GM23338 (cell line): ENCODE data around the gene SIK2. TPM values are rescaled to one million over a fixed set of nuclear protein-coding genes. Genes with fewer than 3 reads are reported as not detected.

Source experiments
- ATAC-seq: fragments of 200-7000 bp; cut with Tn5 transposase; 3 replicates; pipeline ENCODE4 v1.9.1; 2020
- DNase-seq: peaks from one replicate; pipeline ENCODE4 v3.0.0-alpha.2; 2015; ENCODE audit warnings: low spot score
- H2AFZ ChIP-seq: fragments of 200-600 bp; sonication (generic); 2 replicates; pipeline ENCODE4 v1.8.0; 2016; ENCODE audit warnings: antibody characterized with exemption, mild to moderate bottlenecking, moderate library complexity
- H3F3A ChIP-seq: fragments of 200-600 bp; sonication (generic); replicated peaks from 2 replicates; pipeline ENCODE4 v1.8.0; 2017; ENCODE audit warnings: antibody characterized with exemption, mixed run types, low read depth
- H3K27ac ChIP-seq: fragments of 200-600 bp; sonication (generic); 2 replicates; pipeline ENCODE4 v1.6.1; 2016; ENCODE audit warnings: low read depth
- H3K27me3 ChIP-seq: fragments of 200-600 bp; sonication (generic); 2 replicates; pipeline ENCODE4 v1.8.0; 2016; ENCODE audit warnings: mild to moderate bottlenecking, mixed run types, moderate library complexity; ENCODE audit not compliant: insufficient read depth
- H3K36me3 ChIP-seq: fragments of 200-600 bp; sonication (generic); 2 replicates; pipeline ENCODE4 v1.8.0; 2016; ENCODE audit warnings: mild to moderate bottlenecking; ENCODE audit not compliant: insufficient read depth
- H3K4me1 ChIP-seq: fragments of 200-600 bp; sonication (generic); 2 replicates; pipeline ENCODE4 v1.8.0; 2016; ENCODE audit warnings: mild to moderate bottlenecking, moderate library complexity; ENCODE audit not compliant: insufficient read depth
- H3K4me2 ChIP-seq: fragments of 200-600 bp; sonication (generic); 2 replicates; pipeline ENCODE4 v1.7.1; 2017; ENCODE audit warnings: mixed run types
- H3K4me3 ChIP-seq: fragments of 200-600 bp; sonication (generic); 2 replicates; pipeline ENCODE4 v1.6.1; 2016; ENCODE audit warnings: mixed run types
- H3K79me2 ChIP-seq: fragments of 200-600 bp; sonication (generic); replicated peaks from 2 replicates; pipeline ENCODE4 v1.8.0; 2017; ENCODE audit warnings: mild to moderate bottlenecking; ENCODE audit not compliant: insufficient read depth
- H3K9me2 ChIP-seq: fragments of 200-600 bp; sonication (generic); 2 replicates; pipeline ENCODE4 v1.8.0; 2017; ENCODE audit not compliant: insufficient read depth
- H4K20me1 ChIP-seq: fragments of 200-600 bp; sonication (generic); replicated peaks from 2 replicates; pipeline ENCODE4 v1.8.0; 2017; ENCODE audit warnings: mild to moderate bottlenecking; ENCODE audit not compliant: insufficient read depth
- H3K27ac Mint-ChIP-seq: 2 replicates; pipeline ENCODE4 v1.8.0; 2020; ENCODE audit warnings: inconsistent platforms, mild to moderate bottlenecking, moderate library complexity, mixed read lengths
- H3K27me3 Mint-ChIP-seq: 3 replicates; pipeline ENCODE4 v1.8.0; 2022; ENCODE audit warnings: low read depth, mild to moderate bottlenecking, moderate library complexity, mixed read lengths, inconsistent platforms; ENCODE audit not compliant: insufficient read depth, poor library complexity
- H3K36me3 Mint-ChIP-seq: 3 replicates; pipeline ENCODE4 v1.8.0; 2021; ENCODE audit warnings: low read depth, mild to moderate bottlenecking, inconsistent platforms, moderate library complexity, mixed read lengths
- H3K4me1 Mint-ChIP-seq: 3 replicates; pipeline ENCODE4 v1.8.0; 2020; ENCODE audit warnings: mild to moderate bottlenecking, inconsistent platforms, mixed read lengths
- H3K4me3 Mint-ChIP-seq: 3 replicates; pipeline ENCODE4 v1.8.0; 2021; ENCODE audit warnings: moderate library complexity, mild to moderate bottlenecking, inconsistent platforms, mixed read lengths
- H3K9me3 Mint-ChIP-seq: 3 replicates; pipeline ENCODE4 v1.8.0; 2020; ENCODE audit warnings: moderate library complexity, mild to moderate bottlenecking, inconsistent platforms, mixed read lengths
- CREB1 ChIP-seq: fragments of 250-450 bp; sonication (Bioruptor Pico); IDR thresholded peaks from 2 replicates; pipeline ENCODE4 v1.5.0; 2020; ENCODE audit warnings: low read depth, mild to moderate bottlenecking, moderate library complexity
- ETS1 ChIP-seq: IDR thresholded peaks from 2 replicates; pipeline ENCODE4 v1.6.1; 2016; ENCODE audit warnings: antibody characterized with exemption
- EZH2 ChIP-seq: fragments of 200-600 bp; sonication (generic); IDR thresholded peaks from one replicate; pipeline ENCODE4 v1.8.0; 2017; ENCODE audit warnings: antibody characterized with exemption, mild to moderate bottlenecking, low read depth; ENCODE audit not compliant: unreplicated experiment
- EZH2phosphoT487 ChIP-seq: fragments of 200-600 bp; sonication (generic); IDR thresholded peaks from one replicate; pipeline ENCODE4 v1.8.1; 2018; ENCODE audit warnings: antibody characterized with exemption; ENCODE audit not compliant: unreplicated experiment
- JUNB ChIP-seq: IDR thresholded peaks from one replicate; pipeline ENCODE4 v1.6.1; 2016; ENCODE audit warnings: antibody characterized with exemption; ENCODE audit not compliant: unreplicated experiment
- NANOG ChIP-seq: IDR thresholded peaks from 2 replicates; pipeline ENCODE4 v1.6.1; 2016; ENCODE audit warnings: antibody characterized with exemption, borderline replicate concordance
- POLR2AphosphoS5 ChIP-seq: IDR thresholded peaks from 2 replicates; pipeline ENCODE4 v1.6.1; 2016; ENCODE audit warnings: antibody characterized with exemption, low read depth
- STAT1 ChIP-seq: IDR thresholded peaks from one replicate; pipeline ENCODE4 v1.6.1; 2016; ENCODE audit warnings: antibody characterized with exemption; ENCODE audit not compliant: unreplicated experiment
- ZNF114 ChIP-seq: fragments of 250-450 bp; sonication (Bioruptor Pico); IDR thresholded peaks from 2 replicates; pipeline ENCODE4 v1.5.0; 2020; ENCODE audit warnings: mild to moderate bottlenecking, moderate library complexity
- ZNF331 ChIP-seq: fragments of 250-450 bp; sonication (Bioruptor Pico); IDR thresholded peaks from 2 replicates; pipeline ENCODE4 v1.5.0; 2020; ENCODE audit warnings: low read depth, mild to moderate bottlenecking, moderate library complexity
- ZNF462 ChIP-seq: fragments of 250-450 bp; sonication (Bioruptor Pico); IDR thresholded peaks from 2 replicates; pipeline ENCODE4 v1.5.0; 2020; ENCODE audit warnings: mild to moderate bottlenecking, moderate library complexity
- polyA plus RNA-seq: library from polyadenylated mRNA; unstranded; fragments of >200 nt; fragmentation: Nextera tagmentation; extraction: Ambion mirVana; gene quantifications from 2 replicates; pipeline ENCODE4 v1.2.1, GENCODE V29; 2016
- total RNA-seq: library from RNA; depleted of rRNA; stranded (reverse); fragments of >200 nt; shearing (Covaris generic); gene quantifications from 2 replicates; pipeline ENCODE4 v1.2.3, GENCODE V29; 2014
- TF ChIP-seq, protein P1 (sequence below), 2 experiments: fragments of 200-600 bp in 1 of 2; sonication (generic) in 1 of 2; conservative IDR thresholded peaks; 2 replicates each; pipeline versions ENCODE4 v1.5.1 to v1.6.1; 2016 to 2017; ENCODE audit warnings: antibody characterized with exemption in 2 of 2, low read depth in 2 of 2, mild to moderate bottlenecking in 2 of 2, moderate library complexity in 1 of 2

The SIK2 gene
- total and polyA plus RNA-seq, 2 experiments from 2014 or later = 2.3 to 6.7 TPM

- TF ChIP-seq, protein P1, sequence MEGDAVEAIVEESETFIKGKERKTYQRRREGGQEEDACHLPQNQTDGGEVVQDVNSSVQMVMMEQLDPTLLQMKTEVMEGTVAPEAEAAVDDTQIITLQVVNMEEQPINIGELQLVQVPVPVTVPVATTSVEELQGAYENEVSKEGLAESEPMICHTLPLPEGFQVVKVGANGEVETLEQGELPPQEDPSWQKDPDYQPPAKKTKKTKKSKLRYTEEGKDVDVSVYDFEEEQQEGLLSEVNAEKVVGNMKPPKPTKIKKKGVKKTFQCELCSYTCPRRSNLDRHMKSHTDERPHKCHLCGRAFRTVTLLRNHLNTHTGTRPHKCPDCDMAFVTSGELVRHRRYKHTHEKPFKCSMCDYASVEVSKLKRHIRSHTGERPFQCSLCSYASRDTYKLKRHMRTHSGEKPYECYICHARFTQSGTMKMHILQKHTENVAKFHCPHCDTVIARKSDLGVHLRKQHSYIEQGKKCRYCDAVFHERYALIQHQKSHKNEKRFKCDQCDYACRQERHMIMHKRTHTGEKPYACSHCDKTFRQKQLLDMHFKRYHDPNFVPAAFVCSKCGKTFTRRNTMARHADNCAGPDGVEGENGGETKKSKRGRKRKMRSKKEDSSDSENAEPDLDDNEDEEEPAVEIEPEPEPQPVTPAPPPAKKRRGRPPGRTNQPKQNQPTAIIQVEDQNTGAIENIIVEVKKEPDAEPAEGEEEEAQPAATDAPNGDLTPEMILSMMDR (conservative IDR thresholded peaks at IDR 0.05; ENCODE audit: low read depth in 2 of 2) = no peak
- no peak for TF ChIP-seq ZNF462 (CRISPR knock-in tag)
- no peak for TF ChIP-seq POLR2AphosphoS5
- TF ChIP-seq ZNF114 (CRISPR knock-in tag) = no peak
- no peak for TF ChIP-seq NANOG
- TF ChIP-seq JUNB = no peak
- TF ChIP-seq ZNF331 = no peak
These were observed 137.1 kb downstream of the SIK2 start (continued) for GRCh38 chr11:111739299-111739698.

GRCh38 chr11:111741751-111742150 lies 139.5 kb downstream of the SIK2 start:
- Mint-ChIP-seq H3K4me3 (no peak overlapping the region), H3K36me3 (peaks cover 59% of the 10 kb centered on the region), H3K27ac (no peak overlapping the region), H3K4me1 (peaks cover 20% of the 10 kb centered on the region; the same call in 2 of the 3 replicates), H3K9me3 (no peaks in the 10 kb centered on the region), H3K27me3 (peaks cover 2% of the 10 kb centered on the region)
- Histone ChIP-seq H3K4me2 (no peak overlapping the region), H3K4me1 (peaks cover 5% of the 10 kb centered on the region), H3K79me2 (peaks cover 6% of the 10 kb centered on the region; the same call in 1 of the 2 replicates), H3K27ac (no peak overlapping the region), H3K36me3 (peaks cover 47% of the 10 kb centered on the region), H3K4me3 (no peak overlapping the region), H3K9me2 (no peaks in the 10 kb centered on the region), H4K20me1 (peaks cover 5% of the 10 kb centered on the region), H2AFZ (no peak overlapping the region), H3K27me3 (no peaks in the 10 kb centered on the region), H3F3A (no peaks in the 10 kb centered on the region)
- no peak for ATAC-seq
- no peak for DNase-seq
- TF ChIP-seq ZNF331 (no peak), STAT1 (no peak), NANOG (no peak), ETS1 (no peak), EZH2 (no peak), JUNB (no peak), ZNF114 (CRISPR knock-in tag) (no peak), POLR2AphosphoS5 (no peak), CREB1 (CRISPR knock-in tag) (no peak), EZH2phosphoT487 (no peak)
- TF ChIP-seq, protein P1 (conservative IDR thresholded peaks at IDR 0.05; ENCODE audit: low read depth in 2 of 2) = no peak
